GM12865 (cell line): ENCODE results near the gene RUSF1.

ENCODE experiments used
- DNase-seq: peaks from one replicate; pipeline ENCODE4 v3.0.0; 2010; ENCODE audit warnings: low read depth
- H3K4me3 ChIP-seq: 2 replicates; pipeline ENCODE4 v1.5.1; 2011; ENCODE audit warnings: mild to moderate bottlenecking, low read depth, low read length, control low read depth
- CTCF ChIP-seq: IDR thresholded peaks from 2 replicates; pipeline ENCODE4 v1.5.1; 2011; ENCODE audit warnings: low read length, control low read depth, low read depth, inconsistent platforms; ENCODE audit not compliant: insufficient read depth; ENCODE audit errors: missing control alignments

Gene RUSF1

GRCh38 chr16:31532120-31532519 lies 23.9 kb upstream of the RUSF1 start:
- no peak overlapping the region for H3K4me3 ChIP-seq
- DNase-seq = no peak
- no peak for TF ChIP-seq CTCF

DNA sequence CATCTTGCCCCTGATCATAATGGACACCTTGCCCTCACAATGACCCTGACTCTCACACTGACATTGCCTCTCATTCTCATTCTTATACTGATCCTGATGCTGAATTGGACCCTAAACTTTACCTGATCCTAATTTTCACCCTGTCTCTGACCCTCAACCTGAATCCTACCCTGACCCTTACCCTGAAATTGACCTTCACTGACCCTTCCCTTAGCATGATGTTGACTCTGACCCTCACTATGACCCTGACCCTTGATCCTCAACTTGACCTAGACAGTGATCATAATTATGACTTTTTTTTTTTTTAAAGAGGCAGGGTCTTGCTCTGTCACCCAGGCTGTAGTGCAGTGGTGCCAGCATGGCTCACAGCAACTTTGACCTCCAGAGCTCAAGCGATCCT lies 22.9 kb upstream of the RUSF1 start:
- H3K4me3 ChIP-seq = no peak overlapping the region
- no peak for DNase-seq
- TF ChIP-seq CTCF = no peak

GRCh38 chr16:31530405-31530804 lies 22.2 kb upstream of the RUSF1 start:
- TF ChIP-seq CTCF = no peak
- no peak for DNase-seq
- H3K4me3 ChIP-seq = no peak overlapping the region

DNA sequence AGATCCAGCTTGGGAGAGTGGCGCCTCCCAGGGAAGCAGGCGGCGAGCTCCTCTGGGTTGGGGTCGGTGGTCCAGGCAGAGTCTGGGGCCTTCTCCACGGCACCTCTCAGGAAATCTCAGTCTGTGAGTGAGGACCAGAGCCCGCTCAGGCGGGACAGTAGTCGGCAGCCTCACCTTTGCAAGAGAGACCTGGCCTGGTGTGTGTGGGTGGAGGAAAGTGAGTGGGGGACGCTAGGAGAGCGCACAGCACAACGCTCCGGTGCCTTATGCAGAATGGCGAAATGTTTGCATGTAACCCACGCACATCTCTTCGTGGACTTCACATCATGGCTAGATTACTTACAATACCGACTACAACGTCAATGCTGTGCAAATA lies 21.7 kb upstream of the RUSF1 start:
- DNase-seq = no peak
- no peak for TF ChIP-seq CTCF
- H3K4me3 ChIP-seq = no peak overlapping the region

- no peak overlapping the region for H3K4me3 ChIP-seq
- no peak for DNase-seq
- TF ChIP-seq CTCF = no peak
Measured at GRCh38 chr16:31529108-31529936, 21.1 kb upstream of the RUSF1 start.

DNA sequence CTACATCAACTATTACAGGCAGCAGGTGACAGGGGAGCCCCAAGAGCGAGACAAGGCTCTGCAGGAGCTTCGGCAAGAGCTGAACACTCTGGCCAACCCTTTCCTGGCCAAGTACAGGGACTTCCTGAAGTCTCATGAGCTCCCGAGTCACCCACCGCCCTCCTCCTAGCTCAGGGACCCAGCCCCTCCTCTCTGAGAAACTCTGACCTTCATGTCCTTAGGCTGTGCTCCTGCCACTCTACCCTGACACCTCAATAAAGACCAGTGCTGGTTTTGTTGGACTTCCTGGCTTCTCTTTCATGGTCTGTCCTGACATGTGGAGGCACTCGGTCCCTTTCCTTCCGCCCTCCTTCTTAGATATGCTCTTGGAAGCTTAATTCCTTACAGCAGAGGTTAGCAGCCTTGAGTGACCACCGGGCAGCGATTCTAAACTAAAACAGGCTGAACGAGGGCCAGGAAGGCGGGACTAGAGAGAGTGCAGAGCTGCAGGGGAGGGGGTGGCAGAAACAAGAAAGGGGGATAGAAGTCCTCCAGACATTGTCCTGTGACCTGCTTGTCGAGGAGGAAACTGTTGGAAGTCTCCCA lies 20.4 kb upstream of the RUSF1 start:
- no peak overlapping the region for H3K4me3 ChIP-seq
- DNase-seq = no peak
- TF ChIP-seq CTCF = no peak
